Transverse colon (tissue), 4 donors: Measurements from ENCODE around the gene POP5. TPM values are rescaled to one million over a fixed set of nuclear protein-coding genes. Genes with fewer than 3 reads are reported as not detected.

Source experiments
- DNase-seq: peaks from one replicate; pipeline ENCODE4 v3.0.0-alpha.2; 2019
- H3K27ac ChIP-seq, 4 donors: fragments of 200-600 bp; sonication (generic); 2 replicates each; pipeline ENCODE4 v1.5.1; 2016 to 2018; ENCODE audit warnings: inconsistent platforms in 4 of 4
- H3K27me3 ChIP-seq: fragments of 200-600 bp; sonication (generic); 2 replicates; pipeline ENCODE4 v1.5.1; 2017; ENCODE audit warnings: inconsistent platforms
- H3K36me3 ChIP-seq, 4 donors: fragments of 200-600 bp; sonication (generic); 2 replicates each; pipeline ENCODE4 v1.5.1; 2017 to 2019; ENCODE audit warnings: inconsistent platforms in 4 of 4
- H3K4me1 ChIP-seq, 4 donors: fragments of 200-600 bp; sonication (generic); 2 replicates each; pipeline ENCODE4 v1.5.1; 2017 to 2020; ENCODE audit warnings: inconsistent platforms in 4 of 4
- H3K4me3 ChIP-seq, 4 donors: fragments of 200-600 bp; sonication (generic); 1 replicate in 1 of 4; 2 replicates in 3 of 4; pipeline versions ENCODE4 v1.5.1 to v1.6.1; 2017 to 2019; ENCODE audit warnings: inconsistent platforms in 4 of 4
- H3K9me3 ChIP-seq, 2 donors: fragments of 200-600 bp; sonication (generic); 2 replicates each; pipeline ENCODE4 v1.5.1; 2017 to 2019; ENCODE audit warnings: inconsistent platforms in 2 of 2
- EP300 ChIP-seq: sonication (generic); formaldehyde crosslinking; IDR thresholded peaks from one replicate; pipeline ENCODE4 v1.6.1; 2017; ENCODE audit warnings: antibody characterized with exemption, low read depth
- POLR2A ChIP-seq: fragments of 450-650 bp; IDR thresholded peaks from one replicate; pipeline ENCODE4 v1.6.1; 2016; ENCODE audit warnings: antibody characterized with exemption, mild to moderate bottlenecking, moderate library complexity
- POLR2AphosphoS5 ChIP-seq, 3 donors: sonication (generic); formaldehyde crosslinking; IDR thresholded peaks; one replicate each; pipeline ENCODE4 v1.6.1; 2016; ENCODE audit warnings: antibody characterized with exemption in 3 of 3
- WGBS, 2 donors: methylation state at CpG; one replicate each; pipeline ENCODE4 v1.1.5; 2018; ENCODE audit warnings: low coverage in 1 of 2; 5-methylcytosine and 5-hydroxymethylcytosine counted together
- in situ Hi-C, 4 donors: fragments of 200-750 bp; cut with MboI; loops; one replicate each; pipeline versions ENCODE4 v1.15.0 to v1.15.1; 2017; ENCODE audit warnings: low sequenced_read_pairs in 3 of 4, low pct_ligation_motif_present in 1 of 4, low pct_unique_long_range_greater_than_20kb in 1 of 4
- intact Hi-C: fragments of 100-400 bp; cut with DNase I; formaldehyde crosslinking; loops from one replicate; pipeline ENCODE4 v1.15.1; 2023; ENCODE audit warnings: low total_unique reads
- total RNA-seq, 4 donors: library from RNA; depleted of rRNA; stranded (reverse); fragments of >200 nt; gene quantifications; one replicate each; pipeline ENCODE4 v1.1.0, GENCODE V29; 2016
- TF ChIP-seq, protein P1 (sequence below), 5 experiments: fragments of 200-600 bp in 3 of 5; fragments of 450-650 bp in 2 of 5; sonication (generic) in 3 of 5; IDR thresholded peaks; 1 replicate in 2 of 5; 2 replicates in 3 of 5; pipeline ENCODE4 v1.5.1; 2016 to 2017; ENCODE audit warnings: antibody characterized with exemption in 5 of 5, inconsistent platforms in 3 of 5, mild to moderate bottlenecking in 2 of 5, moderate library complexity in 1 of 5

The POP5 gene
- total RNA-seq, 4 donors from 2014 or later: 31.5 to 56.5 (median 43.7) TPM; not detected in 1

DNA sequence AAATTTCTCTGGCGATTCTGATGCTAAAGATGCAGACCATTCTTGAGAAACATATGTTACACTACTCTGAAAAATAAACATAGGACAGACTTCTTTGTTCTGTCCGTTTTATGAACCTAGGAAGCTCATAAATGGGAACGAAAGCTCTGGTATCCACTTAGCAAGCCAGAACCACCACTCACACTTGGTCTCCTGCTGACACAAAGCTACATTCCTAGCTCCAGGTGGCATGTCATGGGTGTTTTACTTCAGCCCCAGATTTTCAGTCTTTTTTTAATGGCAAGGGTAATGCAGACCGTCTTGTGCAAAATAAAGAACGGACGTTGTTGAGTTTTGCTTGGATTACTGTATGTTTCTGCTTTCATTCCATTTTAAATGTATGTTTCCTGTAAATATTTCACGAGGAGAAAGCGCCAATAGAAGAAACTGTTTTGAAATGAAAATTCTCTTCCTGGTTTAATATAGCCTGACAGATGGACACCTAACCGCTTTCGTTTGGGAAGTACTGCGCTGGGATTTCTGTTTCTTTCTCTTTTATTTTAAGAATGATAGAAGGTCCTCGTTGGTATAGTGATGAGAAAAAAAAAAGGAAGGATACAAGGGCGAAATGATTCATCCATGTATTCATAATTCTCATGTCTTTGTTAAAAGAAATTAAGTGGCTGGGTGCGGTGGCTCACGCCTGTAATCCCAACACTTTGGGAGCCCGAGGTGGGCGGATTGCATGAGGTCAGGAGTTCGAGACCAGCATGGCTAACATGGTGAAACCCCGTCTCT is 51.4 kb downstream of the POP5 start:
- H3K9me3 ChIP-seq: no peaks in the 10 kb centered on the region
- peak overlapping the region; percentile 55 to 77 (median 69) for H3K4me3 ChIP-seq
- H3K27ac ChIP-seq: peak overlapping the region; percentile 89 to 94 (median 92)
- H3K36me3 ChIP-seq: no peaks in the 10 kb centered on the region
- in situ Hi-C loops: no loop called here
- H3K4me1 ChIP-seq: peaks cover 0 to 27% (median 12%) of the 10 kb centered on the region in 4 donors
- peak; percentile 44 for DNase-seq
- WGBS, 2 donors: 9 to 15% methylated on average over 13 to 19 of the region's 19 CpGs
- no peaks in the 10 kb centered on the region for H3K27me3 ChIP-seq
- TF ChIP-seq EP300 (no peak), POLR2AphosphoS5 (IDR thresholded peaks at IDR 0.05) (peak in 2 of 3 donors; percentile 48 to 64), POLR2A (peak; percentile 17)
- TF ChIP-seq, protein P1, sequence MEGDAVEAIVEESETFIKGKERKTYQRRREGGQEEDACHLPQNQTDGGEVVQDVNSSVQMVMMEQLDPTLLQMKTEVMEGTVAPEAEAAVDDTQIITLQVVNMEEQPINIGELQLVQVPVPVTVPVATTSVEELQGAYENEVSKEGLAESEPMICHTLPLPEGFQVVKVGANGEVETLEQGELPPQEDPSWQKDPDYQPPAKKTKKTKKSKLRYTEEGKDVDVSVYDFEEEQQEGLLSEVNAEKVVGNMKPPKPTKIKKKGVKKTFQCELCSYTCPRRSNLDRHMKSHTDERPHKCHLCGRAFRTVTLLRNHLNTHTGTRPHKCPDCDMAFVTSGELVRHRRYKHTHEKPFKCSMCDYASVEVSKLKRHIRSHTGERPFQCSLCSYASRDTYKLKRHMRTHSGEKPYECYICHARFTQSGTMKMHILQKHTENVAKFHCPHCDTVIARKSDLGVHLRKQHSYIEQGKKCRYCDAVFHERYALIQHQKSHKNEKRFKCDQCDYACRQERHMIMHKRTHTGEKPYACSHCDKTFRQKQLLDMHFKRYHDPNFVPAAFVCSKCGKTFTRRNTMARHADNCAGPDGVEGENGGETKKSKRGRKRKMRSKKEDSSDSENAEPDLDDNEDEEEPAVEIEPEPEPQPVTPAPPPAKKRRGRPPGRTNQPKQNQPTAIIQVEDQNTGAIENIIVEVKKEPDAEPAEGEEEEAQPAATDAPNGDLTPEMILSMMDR (IDR thresholded peaks at IDR 0.05): peak in 2 of 5 experiments; percentile 16 to 26
- intact Hi-C loops: no loop called here

DNA sequence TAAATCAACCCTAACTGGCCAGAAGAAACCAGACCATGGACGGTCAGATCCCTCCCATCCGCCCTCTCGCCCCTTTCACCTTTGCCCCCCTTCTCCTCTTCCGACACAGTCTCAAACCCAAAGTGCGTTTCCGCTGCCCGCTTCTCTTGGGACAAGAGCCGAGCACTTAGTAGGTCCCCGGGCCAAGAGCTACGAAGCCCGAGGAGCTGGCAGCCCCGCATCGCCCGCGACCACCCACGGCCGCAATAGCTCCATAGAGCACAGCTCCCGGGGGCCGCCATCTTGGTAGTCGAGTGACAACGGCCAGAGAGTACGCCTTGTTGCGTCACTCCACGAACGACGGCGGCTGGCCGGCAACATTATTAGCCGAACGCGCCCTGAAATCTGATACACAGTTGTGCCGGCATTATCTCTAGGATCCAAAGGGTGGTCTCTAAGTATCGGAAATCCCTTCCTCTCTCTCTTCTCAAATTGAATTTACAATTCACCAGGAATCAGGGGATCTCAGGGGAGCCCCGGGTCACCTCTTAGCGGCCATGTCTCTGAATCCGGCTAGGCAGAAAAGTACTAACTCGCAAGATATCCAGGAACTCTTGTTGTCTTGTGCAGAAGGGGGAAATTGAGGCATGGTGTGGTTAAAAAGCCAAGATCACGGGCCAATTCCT is 52.2 kb downstream of the POP5 start, which contains the start of gene COQ5:
Gene COQ5, minus strand, starts transcription at position 298 of the 665 bp plus-strand sequence. Its CDS starts 17 bp downstream, at position 281.
- Histone ChIP-seq H3K9me3 (no peaks in the 10 kb centered on the region), H3K27me3 (no peaks in the 10 kb centered on the region), H3K4me3 (peak within 1 kb of the TSS; percentile 55 to 77 (median 69)), H3K36me3 (no peaks in the 10 kb centered on the region), H3K4me1 (peaks cover 0 to 27% (median 12%) of the 10 kb centered on the region in 4 donors), H3K27ac (peak within 1 kb of the TSS; percentile 89 to 94 (median 92))
- 0 to 3% methylated on average over 6 to 38 of the region's 38 CpGs for WGBS, 2 donors
- TF ChIP-seq, protein P1 (IDR thresholded peaks at IDR 0.05): no peak
- TF ChIP-seq POLR2AphosphoS5 (IDR thresholded peaks at IDR 0.05): peak; percentile 82 to 86 (median 85)
- no peak for TF ChIP-seq EP300
- peak; percentile 75 for TF ChIP-seq POLR2A
- intact Hi-C loops (no loop called here), in situ Hi-C loops (no loop called here)
- DNase-seq: peak; percentile 93

Other genes with a start within 250 kb of the POP5 start
- 1 to 10 TPM in 1 of 4 donors, under 1 TPM in 1, not detected in 2; 0.82 to 7.5 TPM for gene MSI1, start 212.2 kb downstream of the POP5 start, total RNA-seq
- gene COX6A1, start 143.3 kb downstream of the POP5 start, total RNA-seq: 1,000 to 10,000 TPM in 2 of 4 donors, 100 to 1,000 TPM in 2; 469 to 1,865 (median 1,048) TPM
- gene TRIAP1, start 135.0 kb downstream of the POP5 start, total RNA-seq: 10 to 100 TPM in 3 of 4 donors, 1 to 10 TPM in 1; 7.2 to 20.9 (median 11.9) TPM
- 10 to 100 TPM; 15.5 to 21.6 (median 19.2) TPM for gene GATC, start 135.0 kb downstream of the POP5 start, total RNA-seq
- 10 to 100 TPM; 33.7 to 93.8 (median 64.5) TPM for gene SRSF9, start 111.7 kb downstream of the POP5 start, total RNA-seq
- 100 to 1,000 TPM in 3 of 4 donors, 10 to 100 TPM in 1; 60.5 to 291 (median 190) TPM for gene DYNLL1, start 85.3 kb downstream of the POP5 start, total RNA-seq
- gene COQ5, start 52.2 kb downstream of the POP5 start, total RNA-seq: 10 to 100 TPM; 20.9 to 34.9 (median 31.9) TPM
- 100 to 1,000 TPM; 204 to 317 (median 213) TPM for gene RNF10, start 47.0 kb downstream of the POP5 start, total RNA-seq
- gene CABP1, start 59.2 kb upstream of the POP5 start, total RNA-seq: 1 to 10 TPM in 2 of 4 donors, under 1 TPM in 1, not detected in 1; 0.60 to 7.5 (median 4.4) TPM
- 100 to 1,000 TPM in 3 of 4 donors, 10 to 100 TPM in 1; 75.6 to 153 (median 130) TPM for gene MLEC, start 105.7 kb upstream of the POP5 start, total RNA-seq
- 10 to 100 TPM in 3 of 4 donors, 1 to 10 TPM in 1; 9.8 to 25.4 (median 21.5) TPM for gene UNC119B, start 129.1 kb upstream of the POP5 start, total RNA-seq
- 100 to 1,000 TPM; 224 to 338 (median 297) TPM for gene ACADS, start 144.4 kb upstream of the POP5 start, total RNA-seq